ENCODE data around the gene STK11.

- no peak for TF ChIP-seq MAX (IDR thresholded peaks at IDR 0.05)
- TF ChIP-seq NFIC (IDR thresholded peaks at IDR 0.05), result no peak
- TF ChIP-seq REST (IDR thresholded peaks at IDR 0.05; ENCODE audit: low read depth), result no peak
- no peak for TF ChIP-seq RAD21 (IDR thresholded peaks at IDR 0.05; ENCODE audit: low read depth)
- TF ChIP-seq EP300 (IDR thresholded peaks at IDR 0.05; ENCODE audit: borderline replicate concordance), result no peak
- no peak for TF ChIP-seq USF1 (IDR thresholded peaks at IDR 0.05)
- no peak for TF ChIP-seq FOXM1 (IDR thresholded peaks at IDR 0.05; ENCODE audit: borderline replicate concordance, low read depth)
- no peak for TF ChIP-seq TCF12 (IDR thresholded peaks at IDR 0.05; ENCODE audit: low read depth)
- no peak for TF ChIP-seq TEAD4 (IDR thresholded peaks at IDR 0.05)
- TF ChIP-seq CEBPB (IDR thresholded peaks at IDR 0.05), result no peak
- no peak; the same call in 1 of the 2 replicates for TF ChIP-seq TAF1 (IDR thresholded peaks at IDR 0.05; ENCODE audit: low read depth)
- 0 out of 2 replicates have a peak, but pooled peaks have one; percentile 5 for TF ChIP-seq YY1 (IDR thresholded peaks at IDR 0.05; ENCODE audit: low read depth)
- TF ChIP-seq EGR1 (IDR thresholded peaks at IDR 0.05), result no peak
- peak; percentile 48; the same call in 1 of the 2 replicates for TF ChIP-seq ZBTB7A (IDR thresholded peaks at IDR 0.05; ENCODE audit: low read depth)
These were observed 31.6 kb downstream of the STK11 start for GRCh38 chr19:1237027-1237659.

Measured in Ishikawa (cell line).